DMS53 treated with DMSO at 0.1 percent for 48 hours (cell line): ENCODE data around the gene MTIF2.
"Not testable (repeated sequence)": the region's sequence is repeated elsewhere in the genome, so short reads cannot be mapped to it uniquely, and the experiment has no call there.

Source experiments
- DNase-seq: peaks from one replicate; lab custom pipeline; 2025; ENCODE audit not compliant: unreplicated experiment; lab: John Stamatoyannopoulos, UW

Gene MTIF2

GRCh38 chr2:55268907-55269644, at the start of gene MTIF2:
Gene MTIF2 (minus strand): TSS chr2:55269231. CDS start chr2:55263858, 5,373 bp downstream.
- peak; percentile 93 for DNase-seq

GRCh38 chr2:55314985-55315384, 46.0 kb upstream of the MTIF2 start:
- no peak for DNase-seq

GRCh38 chr2:55311444-55311870, 42.4 kb upstream of the MTIF2 start:
- no peak for DNase-seq

- DNase-seq: peak; percentile 21
Observed at GRCh38 chr2:55309446-55309845, 40.4 kb upstream of the MTIF2 start.

GRCh38 chr2:55302241-55302640, 33.2 kb upstream of the MTIF2 start:
- no peak for DNase-seq

GRCh38 chr2:55301277-55301676, 32.2 kb upstream of the MTIF2 start:
- DNase-seq: no peak

- DNase-seq: no peak
Observed at GRCh38 chr2:55296393-55296792, 27.4 kb upstream of the MTIF2 start.

- DNase-seq: no peak
Observed at GRCh38 chr2:55283083-55283482, 14.1 kb upstream of the MTIF2 start.

- peak; percentile 90 for DNase-seq
Observed at GRCh38 chr2:55282110-55282917, 13.3 kb upstream of the MTIF2 start.

GRCh38 chr2:55280851-55281546, 12.0 kb upstream of the MTIF2 start:
- not testable (repeated sequence) for DNase-seq

GRCh38 chr2:55279859-55280424, 10.9 kb upstream of the MTIF2 start:
- DNase-seq: not testable (repeated sequence)

GRCh38 chr2:55279214-55279835, 10.3 kb upstream of the MTIF2 start:
- DNase-seq: not testable (repeated sequence)

GRCh38 chr2:55277310-55277709, 8.3 kb upstream of the MTIF2 start:
- no peak for DNase-seq

GRCh38 chr2:55274346-55274745, 5.3 kb upstream of the MTIF2 start:
- not testable (repeated sequence) for DNase-seq

GRCh38 chr2:55269645-55269990, 587 bp upstream of the MTIF2 start:
- DNase-seq: peak; percentile 10

GRCh38 chr2:55268288-55268906, 634 bp downstream of the MTIF2 start:
- DNase-seq: no peak

GRCh38 chr2:55259586-55259985, 9.4 kb downstream of the MTIF2 start:
- DNase-seq: not testable (repeated sequence)

GRCh38 chr2:55252832-55253231, 16.2 kb downstream of the MTIF2 start:
- no peak for DNase-seq

- DNase-seq: no peak
Observed at GRCh38 chr2:55247025-55247424, 22.0 kb downstream of the MTIF2 start.

GRCh38 chr2:55245411-55245810, 23.6 kb downstream of the MTIF2 start:
- DNase-seq: no peak
